Activated B cell treated with CpG ODN at 0.5 μM for 24 hours (primary cell): ENCODE data around the gene HSF4. TPM values are rescaled to one million over a fixed set of nuclear protein-coding genes. Genes with fewer than 3 reads are reported as not detected.

ENCODE experiments used
- ATAC-seq: fragments of 200-7000 bp; cut with Tn5 transposase; one replicate; pipeline ENCODE4 v1.10.0; 2021; ENCODE audit warnings: low read depth, mild to moderate bottlenecking, moderate library complexity
- CTCF ChIA-PET: fragments of 350-600 bp; sonication (Branson Sonifier 250); formaldehyde crosslinking; loops from one replicate; lab custom pipeline; 2021; ENCODE audit warnings: antibody characterized with exemption; lab: Charles Lee
- POLR2A ChIA-PET: fragments of 350-600 bp; sonication (Branson Sonifier 250); formaldehyde crosslinking; loops from one replicate; lab custom pipeline; 2021; ENCODE audit warnings: antibody characterized with exemption; lab: Charles Lee
- DNase-seq: peaks from one replicate; pipeline ENCODE4 v3.0.0; 2022
- H3K27ac Mint-ChIP-seq: one replicate; pipeline ENCODE4 v1.8.0; 2020; ENCODE audit warnings: mixed read lengths
- H3K27me3 Mint-ChIP-seq: one replicate; pipeline ENCODE4 v1.8.0; 2021; ENCODE audit warnings: mixed read lengths
- H3K36me3 Mint-ChIP-seq: one replicate; pipeline ENCODE4 v1.8.0; 2021; ENCODE audit warnings: low read depth, mixed read lengths
- H3K4me1 Mint-ChIP-seq: one replicate; pipeline ENCODE4 v1.8.0; 2021; ENCODE audit warnings: mixed read lengths
- H3K4me3 Mint-ChIP-seq: one replicate; pipeline ENCODE4 v1.8.0; 2020; ENCODE audit warnings: mild to moderate bottlenecking, mixed read lengths
- H3K9me3 Mint-ChIP-seq: one replicate; pipeline ENCODE4 v1.8.0; 2020; ENCODE audit warnings: mixed read lengths
- CTCF ChIP-seq: fragments of 200-600 bp; IDR thresholded peaks from one replicate; pipeline ENCODE4 v1.8.0; 2022; ENCODE audit warnings: antibody characterized with exemption, mild to moderate bottlenecking
- intact Hi-C: fragments of 100-400 bp; cut with micrococcal nuclease; formaldehyde crosslinking; loops from one replicate; pipeline ENCODE4 v1.15.1; 2024
- total RNA-seq: library from RNA; stranded (reverse); gene quantifications from 2 replicates; pipeline ENCODE4 v1.2.3, GENCODE V29; 2022

Gene HSF4
- total RNA-seq, 1 donor from 2014 or later: 5.9 TPM

- ChIA-PET POLR2A (interaction anchor here (0.5 to 2.2 kb wide), 10 partner anchors 7 to 1165 kb away, joined by 3 to 20 read pairs (median 4); partner anchors contain the start of genes B3GNT9, CBFB, CTCF and FHOD1), CTCF (interaction anchor here (1.0 to 2.2 kb wide), 5 partner anchors 20 to 206 kb away, joined by 3 to 14 read pairs (median 4); no protein-coding TSS in a partner anchor)
- peaks cover 3% of the 10 kb centered on the region for H3K36me3 Mint-ChIP-seq
- no peak for TF ChIP-seq CTCF
- no peak for ATAC-seq
- H3K27ac Mint-ChIP-seq: peak overlapping the region; percentile 94
- H3K4me1 Mint-ChIP-seq: peaks cover 54% of the 10 kb centered on the region
- no peaks in the 10 kb centered on the region for H3K9me3 Mint-ChIP-seq
- no peak for DNase-seq
- peaks cover 13% of the 10 kb centered on the region for H3K27me3 Mint-ChIP-seq
- intact Hi-C loops: loop anchor here (2.0 to 10.0 kb wide), 4 partner anchors 35 to 507 kb away; partner anchors contain the start of genes ACD, C16orf86, E2F4 and ENKD1
- H3K4me3 Mint-ChIP-seq: peak overlapping the region; percentile 94
Observed at GRCh38 chr16:67157892-67158635, 6.5 kb upstream of the HSF4 start.

- H3K27ac Mint-ChIP-seq: peak overlapping the region; percentile 94
- peaks cover 58% of the 10 kb centered on the region for H3K4me1 Mint-ChIP-seq
- CTCF ChIA-PET: interaction anchor here (1.4 to 2.2 kb wide), 3 partner anchors 26 to 141 kb away, joined by 3 to 14 read pairs (median 12); no protein-coding TSS in a partner anchor
Observed at GRCh38 chr16:67158637-67159600, 5.6 kb upstream of the HSF4 start.

DNA sequence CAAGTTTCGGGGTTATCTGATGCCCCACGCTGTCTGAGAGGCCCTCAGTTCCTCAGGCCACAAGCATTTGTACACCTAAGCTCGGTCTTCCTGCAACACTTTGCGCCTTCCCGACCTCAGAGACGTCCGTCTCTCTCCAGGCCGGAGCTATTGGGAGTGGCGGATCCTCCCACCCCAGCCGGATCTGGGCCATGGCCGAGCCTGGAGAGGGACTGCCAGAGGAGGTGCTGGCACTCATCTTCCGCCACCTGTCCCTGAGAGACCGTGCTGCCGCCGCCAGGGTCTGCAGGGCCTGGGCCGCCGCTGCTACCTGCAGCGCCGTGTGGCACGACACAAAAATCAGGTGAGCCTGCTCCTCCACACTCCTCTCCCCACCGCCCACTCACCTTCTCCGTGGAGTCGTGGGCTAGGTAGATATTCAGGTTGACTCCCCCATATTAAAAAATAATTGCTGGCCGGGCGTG, 2.9 kb upstream of the HSF4 start:
- DNase-seq (no peak), ATAC-seq (no peak)
- H3K36me3 Mint-ChIP-seq: peaks cover 3% of the 10 kb centered on the region
- H3K4me1 Mint-ChIP-seq: peaks cover 56% of the 10 kb centered on the region
- no peak overlapping the region for H3K27ac Mint-ChIP-seq
- ChIA-PET POLR2A (no interaction called here), CTCF (no interaction called here)
- H3K4me3 Mint-ChIP-seq: no peak overlapping the region
- intact Hi-C loops: loop anchor here (5.0 kb wide), 1 partner anchor 1376 kb away; the partner anchor contains the start of gene ZFP90
- TF ChIP-seq CTCF: no peak
- no peaks in the 10 kb centered on the region for H3K9me3 Mint-ChIP-seq
- H3K27me3 Mint-ChIP-seq: peaks cover 30% of the 10 kb centered on the region

More at GRCh38 chr16:67158637-67159600, 5.6 kb upstream of the HSF4 start:
- DNase-seq (peak; percentile 78), ATAC-seq (peak; percentile 61)
- H3K4me3 Mint-ChIP-seq: peak overlapping the region; percentile 94
- H3K9me3 Mint-ChIP-seq: no peaks in the 10 kb centered on the region
- H3K27me3 Mint-ChIP-seq: peaks cover 13% of the 10 kb centered on the region
- peaks cover 3% of the 10 kb centered on the region for H3K36me3 Mint-ChIP-seq
- POLR2A ChIA-PET: interaction anchor here (0.5 to 2.2 kb wide), 11 partner anchors 8 to 926 kb away, joined by 3 to 20 read pairs (median 3); partner anchors contain the start of genes B3GNT9, CBFB, CTCF and FHOD1
- no peak for TF ChIP-seq CTCF
- intact Hi-C loops: loop anchor here (1.0 to 10.0 kb wide), 7 partner anchors 15 to 506 kb away; partner anchors contain the start of genes ACD, C16orf86, CBFB and E2F4

DNA sequence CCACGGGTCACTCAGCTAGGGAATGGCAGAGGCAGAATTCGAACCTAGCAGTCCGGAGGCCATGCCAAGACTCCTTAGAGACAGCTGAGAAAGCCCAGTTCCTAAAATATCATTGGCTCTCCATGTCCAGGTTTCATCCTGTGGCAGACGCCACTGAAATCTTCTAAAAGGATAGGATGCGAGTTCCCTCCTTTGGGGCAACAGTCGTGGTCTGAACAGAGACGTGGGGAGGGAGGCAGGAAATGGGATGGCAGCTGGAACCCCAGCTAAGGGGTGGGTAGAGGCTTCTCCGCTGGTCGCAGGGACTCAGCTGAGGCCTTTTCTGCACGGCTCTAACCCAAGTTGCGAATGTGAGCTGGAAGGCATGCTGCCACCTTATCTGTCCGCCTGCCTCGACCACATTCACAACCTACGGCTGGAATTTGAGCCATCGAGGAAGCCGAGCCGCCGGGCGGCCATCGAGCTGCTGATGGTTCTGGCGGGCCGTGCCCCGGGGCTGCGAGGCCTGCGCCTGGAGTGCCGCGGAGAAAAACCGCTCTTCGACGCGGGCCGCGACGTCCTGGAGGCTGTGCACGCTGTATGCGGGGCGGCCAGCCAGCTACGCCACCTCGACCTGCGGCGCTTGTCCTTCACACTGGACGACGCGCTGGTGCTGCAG, 1.9 kb upstream of the HSF4 start:
- CTCF ChIA-PET: interaction anchor here (0.8 to 1.3 kb wide), 2 partner anchors 65 to 208 kb away, joined by 3 read pairs; partner anchors contain the start of gene TMEM208
- H3K4me1 Mint-ChIP-seq: peaks cover 52% of the 10 kb centered on the region
- no peaks in the 10 kb centered on the region for H3K9me3 Mint-ChIP-seq
- H3K27ac Mint-ChIP-seq: no peak overlapping the region
- POLR2A ChIA-PET: interaction anchor here (0.5 to 1.1 kb wide), 6 partner anchors 8 to 299 kb away, joined by 3 to 6 read pairs (median 4); partner anchors contain the start of gene B3GNT9
- no peak for ATAC-seq
- intact Hi-C loops: loop anchor here (5.0 kb wide), 1 partner anchor 1375 kb away; the partner anchor contains the start of gene ZFP90
- no peak for TF ChIP-seq CTCF
- peak overlapping the region; percentile 59 for H3K4me3 Mint-ChIP-seq
- peaks cover 3% of the 10 kb centered on the region for H3K36me3 Mint-ChIP-seq
- no peak for DNase-seq
- peaks cover 40% of the 10 kb centered on the region for H3K27me3 Mint-ChIP-seq
